ENCODE data around the gene C20orf141. TPM values are rescaled to one million over a fixed set of nuclear protein-coding genes. Genes with fewer than 3 reads are reported as not detected.

C20orf141 gene
- total and polyA plus RNA-seq, 5 donors = not detected

DNA sequence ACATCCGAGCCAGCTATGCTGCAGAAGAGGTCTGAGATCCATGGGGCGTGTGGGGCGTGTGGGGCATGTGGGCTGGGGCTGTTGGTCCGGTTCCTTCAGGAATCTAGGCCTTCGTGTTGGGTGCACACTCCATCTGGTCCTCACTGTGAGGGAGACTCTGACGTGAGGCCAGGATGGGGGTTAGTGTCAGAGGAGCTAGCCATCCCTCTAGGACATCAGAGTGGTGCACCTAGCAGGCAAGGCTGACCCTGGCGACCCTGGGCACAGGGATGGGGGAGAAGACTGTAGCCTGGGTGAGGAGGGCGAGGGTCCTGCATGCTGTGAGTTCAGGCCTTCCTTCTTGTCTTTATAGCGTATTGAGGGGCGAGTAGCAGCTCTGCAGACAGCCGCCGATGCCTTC is 49.8 kb downstream of the C20orf141 start:
- intact Hi-C loops (cut with DNase I) = no loop called here
- Histone ChIP-seq H3K27ac (ENCODE audit: low read length) (no peak overlapping the region), H3K9me3 (ENCODE audit: control insufficient read depth, low read length) (no peaks in the 10 kb centered on the region), H3K4me1 (ENCODE audit: control insufficient read depth, insufficient read depth, low read length) (no peaks in the 10 kb centered on the region), H3K4me3 (ENCODE audit: low read length) (no peak overlapping the region), H3K27me3 (ENCODE audit: control insufficient read depth, insufficient read depth) (no peaks in the 10 kb centered on the region)
- 95% methylated on average over 12 of the region's 12 CpGs for WGBS
- no peak for ATAC-seq
- DNase-seq = no peak

DNA sequence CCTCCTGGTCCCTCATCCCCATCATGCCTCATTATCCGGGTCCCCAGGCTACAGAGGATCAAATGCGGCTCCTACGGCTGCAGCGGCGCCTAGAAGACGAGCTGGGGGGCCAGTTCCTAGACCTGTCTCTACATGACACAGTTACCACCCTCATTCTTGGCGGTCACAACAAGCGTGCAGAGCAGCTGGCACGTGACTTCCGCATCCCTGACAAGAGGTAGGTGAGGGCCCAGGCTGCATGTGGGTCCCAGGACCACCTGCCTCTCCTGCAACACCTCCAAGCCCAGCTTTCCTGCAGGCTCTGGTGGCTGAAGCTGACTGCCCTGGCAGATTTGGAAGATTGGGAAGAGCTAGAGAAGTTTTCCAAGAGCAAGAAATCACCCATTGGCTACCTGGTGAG is 50.3 kb downstream of the C20orf141 start:
- H3K27me3 ChIP-seq (ENCODE audit: control insufficient read depth, insufficient read depth) = no peaks in the 10 kb centered on the region
- H3K4me1 ChIP-seq (ENCODE audit: control insufficient read depth, insufficient read depth, low read length) = no peaks in the 10 kb centered on the region
- intact Hi-C loops (cut with DNase I) = no loop called here
- ATAC-seq (no peak), DNase-seq (no peak)
- WGBS = 97% methylated on average over 10 of the region's 10 CpGs
- no peaks in the 10 kb centered on the region for H3K9me3 ChIP-seq (ENCODE audit: control insufficient read depth, low read length)
- H3K27ac ChIP-seq (ENCODE audit: low read length) = no peak overlapping the region
- no peak overlapping the region for H3K4me3 ChIP-seq (ENCODE audit: low read length)

Other genes starting within 250 kb of the C20orf141 start
- 10 to 100 TPM; 57.9 to 69.2 (median 63.8) TPM for gene NOP56, start 162.4 kb upstream of the C20orf141 start, total RNA-seq
- gene NOP56, start 162.4 kb upstream of the C20orf141 start, polyA plus RNA-seq = 40.9 TPM
- gene IDH3B, start 150.8 kb upstream of the C20orf141 start, total RNA-seq = 100 to 1,000 TPM; 146 to 166 (median 150) TPM
- 158 TPM for gene IDH3B, start 150.8 kb upstream of the C20orf141 start, polyA plus RNA-seq
- gene EBF4, start 122.2 kb upstream of the C20orf141 start, total RNA-seq = 10 to 100 TPM in 2 of 4 donors, 1 to 10 TPM in 2; 9.6 to 13.5 (median 10.2) TPM
- gene EBF4, start 122.2 kb upstream of the C20orf141 start, polyA plus RNA-seq = 4.8 TPM
- gene CPXM1, start 14.4 kb upstream of the C20orf141 start, total RNA-seq = 1 to 10 TPM in 2 of 4 donors, under 1 TPM in 2; 0.53 to 3.0 (median 1.1) TPM
- 1.3 TPM for gene CPXM1, start 14.4 kb upstream of the C20orf141 start, polyA plus RNA-seq
- not detected for gene TMEM239, start 1.4 kb downstream of the C20orf141 start, total RNA-seq
- gene TMEM239, start 1.4 kb downstream of the C20orf141 start, polyA plus RNA-seq = not detected
- gene PCED1A, start 25.7 kb downstream of the C20orf141 start, total RNA-seq = 10 to 100 TPM; 13.7 to 17.9 (median 17.2) TPM
- gene PCED1A, start 25.7 kb downstream of the C20orf141 start, polyA plus RNA-seq = 13.9 TPM
- gene VPS16, start 25.8 kb downstream of the C20orf141 start, total RNA-seq = 10 to 100 TPM; 19.1 to 24.2 (median 20.9) TPM
- gene VPS16, start 25.8 kb downstream of the C20orf141 start, polyA plus RNA-seq = 16.8 TPM
- gene PTPRA, start 58.5 kb downstream of the C20orf141 start, total RNA-seq = 10 to 100 TPM; 32.6 to 37.5 (median 35.7) TPM
- 11.8 TPM for gene PTPRA, start 58.5 kb downstream of the C20orf141 start, polyA plus RNA-seq
- gene GNRH2, start 228.6 kb downstream of the C20orf141 start, total RNA-seq = 1 to 10 TPM in 1 of 4 donors, under 1 TPM in 1, not detected in 2; 0.79 to 1.5 TPM
- 0.75 TPM for gene GNRH2, start 228.6 kb downstream of the C20orf141 start, polyA plus RNA-seq
- gene MRPS26, start 231.1 kb downstream of the C20orf141 start, total RNA-seq = 10 to 100 TPM; 31.5 to 48.2 (median 43.3) TPM
- 69.9 TPM for gene MRPS26, start 231.1 kb downstream of the C20orf141 start, polyA plus RNA-seq